ENCODE data around the gene ADORA2A. TPM values are rescaled to one million over a fixed set of nuclear protein-coding genes. Genes with fewer than 3 reads are reported as not detected.

The ADORA2A gene
- 1 to 10 TPM; 5.9 to 7.1 TPM for total RNA-seq

DNA sequence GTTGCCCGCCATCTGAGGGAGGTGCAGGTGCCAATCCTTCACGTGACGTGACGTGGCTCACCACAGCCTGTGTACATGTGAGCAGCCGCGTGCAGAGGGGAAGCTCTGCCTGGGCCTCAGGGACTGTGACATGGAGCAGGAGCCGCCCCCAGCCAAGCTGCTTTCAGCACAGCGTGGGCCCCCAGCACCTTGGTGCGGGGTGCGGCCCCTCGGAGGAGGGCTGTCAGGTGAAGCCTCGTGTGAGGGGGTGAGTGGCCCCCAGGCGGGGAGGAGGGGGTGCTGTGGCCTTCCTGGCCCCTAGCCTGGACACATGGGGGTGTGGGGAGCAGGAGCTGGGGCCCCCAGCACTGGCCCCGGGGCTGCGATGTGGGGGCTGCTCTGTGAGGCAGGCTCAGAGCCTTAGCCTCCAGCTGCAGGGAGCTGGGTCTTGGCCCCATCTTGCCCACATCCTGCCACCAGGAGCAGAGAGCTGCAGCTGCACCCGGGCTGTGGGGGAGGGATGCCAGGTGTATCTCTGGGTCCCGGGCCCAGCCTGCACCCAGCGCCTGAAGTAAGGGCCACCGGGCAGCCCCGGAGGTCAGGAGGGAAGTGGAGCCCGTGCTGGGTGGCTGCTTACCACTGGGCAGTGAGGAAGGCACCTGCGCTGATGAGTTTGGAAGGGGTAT, at the start of gene ADORA2A:
ADORA2A (plus strand) TSS at position 100 of the 665 bp plus-strand sequence. CDS start 5,806 bp downstream, outside the sequence.
- Histone ChIP-seq H3K27me3 (no peaks in the 10 kb centered on the region), H3K27ac (no peak within 1 kb of the TSS), H3K4me3 (no peak within 1 kb of the TSS), H3K9me3 (no peaks in the 10 kb centered on the region), H3K36me3 (no peaks in the 10 kb centered on the region), H3K4me1 (peaks cover 0 to 64% of the 10 kb centered on the region in 2 donors)
- TF ChIP-seq, protein P1, sequence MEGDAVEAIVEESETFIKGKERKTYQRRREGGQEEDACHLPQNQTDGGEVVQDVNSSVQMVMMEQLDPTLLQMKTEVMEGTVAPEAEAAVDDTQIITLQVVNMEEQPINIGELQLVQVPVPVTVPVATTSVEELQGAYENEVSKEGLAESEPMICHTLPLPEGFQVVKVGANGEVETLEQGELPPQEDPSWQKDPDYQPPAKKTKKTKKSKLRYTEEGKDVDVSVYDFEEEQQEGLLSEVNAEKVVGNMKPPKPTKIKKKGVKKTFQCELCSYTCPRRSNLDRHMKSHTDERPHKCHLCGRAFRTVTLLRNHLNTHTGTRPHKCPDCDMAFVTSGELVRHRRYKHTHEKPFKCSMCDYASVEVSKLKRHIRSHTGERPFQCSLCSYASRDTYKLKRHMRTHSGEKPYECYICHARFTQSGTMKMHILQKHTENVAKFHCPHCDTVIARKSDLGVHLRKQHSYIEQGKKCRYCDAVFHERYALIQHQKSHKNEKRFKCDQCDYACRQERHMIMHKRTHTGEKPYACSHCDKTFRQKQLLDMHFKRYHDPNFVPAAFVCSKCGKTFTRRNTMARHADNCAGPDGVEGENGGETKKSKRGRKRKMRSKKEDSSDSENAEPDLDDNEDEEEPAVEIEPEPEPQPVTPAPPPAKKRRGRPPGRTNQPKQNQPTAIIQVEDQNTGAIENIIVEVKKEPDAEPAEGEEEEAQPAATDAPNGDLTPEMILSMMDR (IDR thresholded peaks at IDR 0.05): no peak
- no peak for DNase-seq (ENCODE audit: low spot score)

DNA sequence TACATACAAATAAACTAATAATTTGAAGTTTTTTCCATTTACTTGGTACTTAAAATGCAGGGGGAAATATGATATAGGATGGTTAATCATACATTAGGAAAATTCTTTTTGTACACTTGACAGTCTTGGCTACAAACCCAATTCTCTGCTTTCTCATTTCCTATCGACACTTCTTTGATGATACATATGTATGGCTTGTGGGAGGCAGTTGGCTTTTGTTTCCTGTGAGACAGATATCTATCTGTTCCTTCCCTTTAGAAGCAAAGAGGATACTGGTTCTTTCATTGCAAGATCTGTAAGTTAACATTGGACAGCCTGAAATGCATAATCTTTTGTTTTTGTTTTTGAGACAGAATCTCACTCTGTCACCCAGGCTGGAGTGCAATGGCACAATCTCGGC, 47.9 kb upstream of the ADORA2A start:
- DNase-seq (ENCODE audit: low spot score): no peak
- H3K4me1 ChIP-seq: peaks cover 0 to 14% of the 10 kb centered on the region in 2 donors
- H3K27me3 ChIP-seq: no peaks in the 10 kb centered on the region
- H3K4me3 ChIP-seq: no peak overlapping the region
- H3K27ac ChIP-seq: peak overlapping the region; percentile 30 to 57
- H3K9me3 ChIP-seq: no peaks in the 10 kb centered on the region
- H3K36me3 ChIP-seq: peaks cover 21% of the 10 kb centered on the region
- TF ChIP-seq, protein P1 (IDR thresholded peaks at IDR 0.05): no peak

GRCh38 chr22:24380220-24380904, 47.0 kb upstream of the ADORA2A start:
- Histone ChIP-seq H3K27ac (peak overlapping the region; percentile 30 to 57), H3K4me1 (peaks cover 0 to 14% of the 10 kb centered on the region in 2 donors), H3K4me3 (no peak overlapping the region), H3K36me3 (peaks cover 21% of the 10 kb centered on the region), H3K27me3 (no peaks in the 10 kb centered on the region), H3K9me3 (no peaks in the 10 kb centered on the region)
- TF ChIP-seq, protein P1 (IDR thresholded peaks at IDR 0.05): no peak
- no peak for DNase-seq (ENCODE audit: low spot score)

DNA sequence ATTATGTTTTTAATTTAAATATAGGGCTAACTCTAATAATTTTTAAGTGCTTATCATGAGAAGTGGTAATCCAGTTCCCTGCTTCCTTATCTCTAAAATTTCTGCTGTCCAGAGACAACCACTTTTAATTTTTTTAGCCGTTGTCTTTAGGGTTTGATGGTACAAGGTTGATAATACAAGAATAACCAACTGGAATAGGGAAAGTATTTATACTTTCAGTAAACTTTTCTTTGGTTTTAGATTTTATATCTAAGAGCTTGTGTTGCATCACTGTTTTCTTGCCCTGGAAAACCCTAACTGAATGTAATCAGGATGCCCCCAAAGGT, 46.5 kb upstream of the ADORA2A start:
- H3K27ac ChIP-seq: peak overlapping the region; percentile 30 to 57
- no peak for DNase-seq (ENCODE audit: low spot score)
- H3K27me3 ChIP-seq: no peaks in the 10 kb centered on the region
- H3K4me3 ChIP-seq: no peak overlapping the region
- TF ChIP-seq, protein P1 (IDR thresholded peaks at IDR 0.05): no peak
- peaks cover 0 to 14% of the 10 kb centered on the region in 2 donors for H3K4me1 ChIP-seq
- peaks cover 16% of the 10 kb centered on the region for H3K36me3 ChIP-seq
- H3K9me3 ChIP-seq: no peaks in the 10 kb centered on the region

- Histone ChIP-seq H3K4me3 (no peak overlapping the region), H3K36me3 (peaks cover under 1% of the 10 kb centered on the region), H3K27ac (no peak overlapping the region), H3K27me3 (no peaks in the 10 kb centered on the region), H3K4me1 (peaks cover 0 to 21% of the 10 kb centered on the region in 2 donors), H3K9me3 (no peaks in the 10 kb centered on the region)
- TF ChIP-seq, protein P1 (IDR thresholded peaks at IDR 0.05): no peak
- DNase-seq (ENCODE audit: low spot score): no peak
These were observed 44.3 kb upstream of the ADORA2A start for GRCh38 chr22:24383061-24383460.

All from right atrium auricular region (tissue), 2 donors.